ENCODE measurements around the gene BTN1A1.
"Not testable (repeated sequence)": the region's sequence is repeated elsewhere in the genome, so short reads cannot be mapped to it uniquely, and the experiment has no call there.

The BTN1A1 gene

DNA sequence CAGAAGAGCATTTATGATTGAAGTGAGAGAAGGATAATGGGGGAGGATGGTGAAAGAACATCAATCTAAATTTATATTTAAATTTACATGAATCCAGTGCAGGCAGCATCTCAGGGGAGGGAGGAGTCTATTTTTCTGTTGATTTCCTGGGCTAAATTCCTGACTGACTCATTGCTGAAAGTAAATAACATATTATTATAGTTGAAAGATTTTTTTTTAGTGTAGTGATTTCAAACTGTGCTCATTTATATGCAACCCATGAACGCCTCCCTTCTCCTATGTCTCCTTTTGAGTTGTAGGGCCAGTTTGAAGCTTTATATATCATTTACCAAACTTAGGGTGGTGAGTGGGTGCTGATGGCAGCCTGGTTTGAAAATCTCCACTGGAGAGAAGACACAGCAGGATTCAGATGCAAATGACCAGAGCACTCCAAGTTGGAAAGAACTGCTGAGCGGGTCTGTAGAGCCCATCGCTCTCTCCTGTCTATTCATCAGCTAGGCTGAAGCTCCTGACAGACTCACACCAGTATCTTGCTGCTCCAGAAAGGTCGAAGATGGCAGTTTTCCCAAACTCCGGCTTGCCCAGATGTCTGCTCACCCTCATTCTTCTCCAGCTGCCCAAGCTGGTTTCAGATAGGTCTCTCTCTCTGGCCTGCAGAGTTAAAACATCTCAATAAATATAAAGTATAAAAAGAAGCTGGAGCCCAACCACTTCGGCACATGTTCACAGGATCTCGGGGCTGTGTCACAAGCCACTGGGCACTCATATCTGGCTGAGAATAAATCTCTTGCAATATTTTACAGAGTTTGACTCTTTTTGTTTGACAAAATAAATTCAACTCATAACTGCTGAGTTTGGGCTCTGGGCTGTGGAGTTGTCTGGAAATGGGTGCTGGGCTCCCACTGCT lies 24.0 kb upstream of the BTN1A1 start:
- DNase-seq (ENCODE audit: low spot score): no peak

DNA sequence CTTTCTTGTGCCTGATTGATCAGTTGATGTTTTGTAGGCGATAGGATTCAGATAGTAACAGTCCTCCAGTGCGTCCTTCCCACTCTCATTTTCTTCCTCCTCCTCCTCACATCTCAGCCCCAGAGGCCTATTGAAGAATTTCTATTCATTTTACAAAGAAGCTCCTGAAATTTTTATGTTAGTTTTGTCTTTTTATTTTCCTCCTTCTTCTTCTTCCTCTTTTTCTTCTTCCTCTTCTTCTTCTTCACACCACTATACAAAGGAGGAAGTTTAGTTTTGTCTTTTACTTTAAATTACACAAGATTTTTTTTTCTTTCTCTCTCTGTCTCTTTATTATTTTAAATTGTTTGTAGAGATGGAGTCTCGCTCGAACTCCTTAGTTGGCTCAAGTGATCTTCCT lies 23.2 kb upstream of the BTN1A1 start:
- no peak for DNase-seq (ENCODE audit: low spot score)

DNA sequence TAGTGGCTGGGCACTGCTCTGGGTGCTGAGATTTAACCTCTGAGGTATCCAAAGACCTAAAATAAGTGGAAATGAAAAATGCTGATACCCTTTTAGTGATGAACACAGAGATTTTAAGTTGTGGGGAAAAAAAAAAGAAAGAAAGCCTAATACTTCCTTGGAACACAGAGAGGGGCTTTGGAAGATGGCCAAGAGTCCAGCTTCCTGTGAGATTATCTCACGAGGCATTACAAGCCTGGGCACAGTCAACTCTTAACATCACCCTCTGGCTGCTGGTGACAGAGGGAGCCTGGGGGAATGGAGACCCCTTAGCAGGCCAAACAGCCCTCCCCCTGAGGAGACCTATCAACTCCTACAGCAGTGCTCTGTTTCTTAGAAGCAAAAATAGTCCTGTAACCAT lies 22.7 kb upstream of the BTN1A1 start:
- no peak for DNase-seq (ENCODE audit: low spot score)

DNA sequence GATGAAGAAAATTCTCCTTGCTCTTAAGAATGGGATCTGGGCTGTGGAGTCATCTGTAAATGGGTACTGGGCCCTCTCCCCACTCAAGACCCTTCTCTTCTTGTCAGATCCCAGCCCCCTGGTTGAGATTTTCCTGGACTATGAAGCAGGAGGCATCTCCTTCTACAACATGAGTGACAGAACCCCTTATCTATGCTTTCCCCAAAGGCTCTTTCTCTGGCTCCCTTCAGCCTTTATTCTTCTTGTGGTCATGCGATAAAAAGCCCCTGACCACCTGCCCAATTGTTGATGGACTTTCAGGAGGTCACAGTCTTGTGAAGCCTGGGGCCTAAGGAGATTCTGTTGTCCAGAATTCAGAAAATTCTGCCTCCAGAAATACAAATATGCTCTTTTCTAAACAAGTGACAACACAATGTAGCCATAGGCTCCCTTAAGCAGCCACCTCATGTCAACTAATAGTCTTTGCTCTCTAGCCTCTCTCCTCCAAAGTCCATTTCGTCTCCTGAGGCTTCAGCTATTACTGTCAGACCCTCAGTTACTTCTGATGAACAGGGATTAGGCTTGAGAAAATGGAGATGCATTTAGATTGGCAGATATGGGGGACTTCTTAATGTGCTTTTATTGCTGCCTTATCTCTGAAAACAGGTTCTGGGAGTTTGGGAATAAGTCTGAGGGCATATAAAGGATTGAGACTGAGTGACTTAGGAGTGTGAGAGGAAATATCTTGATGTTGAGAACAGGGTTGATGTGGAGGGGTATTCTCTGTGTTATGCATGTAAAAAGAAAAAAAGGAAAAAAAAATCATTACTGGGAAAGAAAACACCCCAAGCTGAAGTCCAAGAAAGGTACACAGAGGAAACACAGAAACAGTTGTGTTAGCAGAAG lies 21.8 kb upstream of the BTN1A1 start:
- no peak for DNase-seq (ENCODE audit: low spot score)

DNA sequence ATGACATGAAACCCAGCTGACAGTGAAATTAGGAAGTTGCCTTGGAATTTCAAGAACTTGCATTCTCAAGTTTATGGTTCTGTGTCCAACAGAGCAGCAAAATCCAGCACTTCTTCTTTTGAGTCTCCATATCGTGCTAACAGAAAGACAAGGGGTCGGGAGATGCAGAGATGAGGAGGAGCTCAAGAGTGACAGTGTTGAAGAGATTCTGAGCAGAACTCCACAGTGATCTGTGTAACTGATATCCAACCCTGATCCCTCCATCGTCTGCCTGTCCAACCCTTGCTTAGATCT lies 21.2 kb upstream of the BTN1A1 start:
- DNase-seq (ENCODE audit: low spot score): no peak

DNA sequence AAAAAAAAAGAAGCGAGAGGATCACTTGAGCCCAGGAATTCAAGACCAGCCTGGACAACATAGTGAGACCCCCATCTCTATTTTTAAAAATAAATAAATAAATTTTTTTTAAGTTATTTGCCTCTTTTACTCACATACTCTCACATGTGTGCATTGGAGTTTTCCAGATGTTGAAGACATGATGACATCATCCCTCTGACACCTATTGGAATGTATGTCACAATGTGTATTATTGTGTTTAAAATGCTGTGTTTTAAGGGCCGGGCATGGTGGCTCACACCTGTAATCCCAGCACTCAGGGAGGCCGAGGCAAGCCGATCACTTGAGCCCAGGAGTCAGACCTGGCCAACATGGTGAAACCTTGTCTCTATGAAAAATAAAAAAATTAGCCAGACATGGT lies 17.8 kb upstream of the BTN1A1 start:
- no peak for DNase-seq (ENCODE audit: low spot score)

DNA sequence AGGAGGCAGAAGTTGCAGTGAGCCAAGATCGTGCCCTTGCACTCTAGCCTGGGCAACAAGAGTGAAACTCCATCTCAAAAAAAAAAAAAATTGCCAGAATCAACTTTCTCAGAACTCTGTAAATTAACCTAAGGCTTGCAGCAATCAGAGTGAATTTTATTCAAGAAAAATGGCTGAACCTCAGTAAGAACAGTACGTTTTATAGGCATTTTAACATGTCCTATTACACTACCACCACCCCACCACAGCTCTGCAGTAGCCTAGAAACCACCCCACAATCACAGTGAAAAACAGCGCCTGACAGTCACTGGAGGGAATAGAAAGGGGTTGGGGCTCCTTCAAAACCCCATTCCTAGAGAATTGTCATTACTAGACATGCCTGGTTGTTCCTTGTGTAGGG lies 16.4 kb upstream of the BTN1A1 start:
- DNase-seq (ENCODE audit: low spot score): no peak

DNA sequence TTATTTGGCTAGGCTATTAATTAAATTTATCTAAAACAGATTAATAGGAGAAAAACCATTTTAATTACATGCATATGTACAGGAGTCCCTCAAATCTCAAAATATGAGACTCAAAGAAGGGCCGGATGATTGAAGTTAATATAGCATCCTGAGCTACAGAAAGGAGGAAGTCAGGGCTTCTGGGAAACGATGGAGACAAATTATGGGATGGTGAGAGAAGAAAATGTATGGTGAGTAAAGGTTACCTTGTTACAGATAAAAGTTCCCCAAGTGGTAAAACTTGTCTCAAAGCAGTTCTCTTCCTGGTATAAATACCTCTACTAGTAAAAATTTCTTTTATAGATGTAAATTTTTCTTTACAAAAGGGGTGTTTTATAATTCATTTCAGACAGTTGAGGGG lies 15.9 kb upstream of the BTN1A1 start:
- DNase-seq (ENCODE audit: low spot score): no peak

DNA sequence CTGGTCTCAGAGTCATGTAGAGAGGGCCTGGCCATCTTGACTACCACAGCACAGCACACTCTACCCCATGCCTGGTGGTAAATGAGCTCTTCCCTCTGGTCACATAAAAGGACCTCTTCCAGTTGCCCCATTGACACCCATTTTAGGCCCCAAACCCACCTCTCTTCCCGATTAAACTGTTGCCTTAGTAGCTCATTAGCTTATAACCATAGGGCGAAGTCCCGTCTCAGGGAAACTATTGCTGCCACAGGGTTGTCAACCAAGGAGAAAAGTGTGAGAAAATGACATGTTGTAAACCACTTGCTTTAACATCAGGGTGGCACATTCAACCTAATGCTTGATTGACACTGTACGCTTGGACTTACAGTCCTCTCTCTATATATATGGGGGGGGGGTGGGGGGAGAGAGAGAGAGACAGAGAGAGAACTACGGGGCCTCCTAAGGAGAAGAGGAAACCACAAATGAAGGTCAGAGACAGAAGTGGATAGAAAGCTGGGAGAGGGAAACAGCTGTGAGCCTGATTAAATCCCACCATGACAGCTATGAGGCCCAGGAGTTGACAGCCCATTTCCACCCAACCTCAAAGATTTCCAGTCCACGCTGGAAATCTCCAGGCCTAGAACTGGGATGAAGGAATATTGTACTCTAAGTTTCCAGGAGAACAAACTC lies 14.9 kb upstream of the BTN1A1 start:
- DNase-seq (ENCODE audit: low spot score): no peak

DNA sequence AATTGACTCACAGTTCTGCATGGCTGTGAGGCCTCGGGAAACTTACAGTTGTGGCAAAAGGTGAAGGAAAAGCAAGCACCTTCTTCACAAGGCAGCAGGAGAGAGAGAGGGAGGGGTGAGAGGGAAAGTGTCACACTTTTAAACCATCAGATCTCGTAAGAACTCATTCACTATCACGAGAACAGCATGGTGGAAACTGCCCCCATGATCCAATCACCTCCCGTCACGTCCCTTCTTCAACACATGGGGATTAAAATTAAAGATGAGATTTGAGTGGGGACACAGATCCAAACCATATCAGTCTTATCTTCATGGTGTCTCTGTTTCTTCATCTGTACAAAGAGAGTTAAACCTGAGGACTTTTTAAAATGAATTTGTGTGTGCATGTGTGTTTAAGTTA lies 13.7 kb upstream of the BTN1A1 start:
- no peak for DNase-seq (ENCODE audit: low spot score)

DNA sequence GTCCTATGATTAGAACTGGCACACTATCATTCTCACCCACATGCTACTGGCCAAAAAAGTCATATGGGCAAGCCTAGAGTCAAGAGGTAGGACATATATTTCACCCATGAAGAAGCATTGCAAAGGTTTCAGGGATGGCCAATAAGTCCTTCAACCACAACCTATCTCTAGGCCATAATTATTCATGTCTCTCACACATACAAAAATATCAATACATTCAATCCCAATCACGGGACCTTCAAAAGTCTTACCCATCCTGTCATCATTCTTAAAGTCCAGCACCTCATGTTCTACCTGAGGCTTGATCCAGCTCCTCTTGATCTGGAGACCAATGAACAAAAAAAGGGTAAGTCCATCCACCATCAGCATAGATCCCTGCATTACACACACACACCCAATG lies 12.6 kb upstream of the BTN1A1 start:
- no peak for DNase-seq (ENCODE audit: low spot score)

DNA sequence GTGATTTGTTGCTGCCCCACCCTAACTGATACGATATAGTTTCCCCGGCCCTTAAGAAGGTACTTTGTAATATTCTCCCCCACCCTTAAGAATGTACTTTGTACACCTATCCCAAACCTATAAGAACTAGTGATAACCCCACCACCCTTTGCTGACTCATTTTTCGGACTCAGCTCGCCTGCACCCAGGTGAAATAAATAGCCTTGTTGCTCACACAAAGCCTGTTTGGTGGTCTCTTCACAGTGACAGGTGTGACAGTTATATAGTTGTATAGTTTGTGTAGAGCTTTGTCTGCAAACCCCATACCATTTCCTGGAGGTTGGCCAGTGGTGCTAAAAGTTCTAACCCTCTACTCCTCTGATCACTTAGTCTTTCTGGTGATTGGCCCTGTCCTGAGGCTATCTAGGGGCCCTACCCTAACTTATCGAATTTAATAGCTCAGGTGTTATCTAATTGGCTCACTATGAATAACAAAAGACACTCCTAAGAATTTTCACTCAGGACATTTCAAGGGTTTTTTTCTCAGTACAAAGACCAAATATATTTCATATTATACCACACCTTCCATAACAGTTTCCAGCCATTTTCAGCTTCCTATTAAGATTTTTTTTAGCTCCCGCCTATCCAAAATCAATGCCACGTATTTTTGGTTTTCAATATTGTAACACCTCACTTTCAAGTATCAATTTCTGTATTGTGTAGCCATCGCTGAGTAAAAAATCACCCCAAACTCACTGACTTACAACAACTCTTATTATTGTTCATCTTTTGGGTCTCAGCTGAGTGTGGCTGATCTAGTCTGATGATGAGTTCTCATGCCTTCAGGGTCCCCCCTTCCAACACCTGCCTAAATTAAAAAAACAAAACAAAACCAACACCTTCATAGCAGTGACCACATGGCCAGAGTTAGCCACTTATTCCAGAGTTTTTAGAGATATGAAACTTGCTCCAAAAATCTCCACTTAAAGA lies 9.8 kb upstream of the BTN1A1 start:
- DNase-seq (ENCODE audit: low spot score): no peak

DNA sequence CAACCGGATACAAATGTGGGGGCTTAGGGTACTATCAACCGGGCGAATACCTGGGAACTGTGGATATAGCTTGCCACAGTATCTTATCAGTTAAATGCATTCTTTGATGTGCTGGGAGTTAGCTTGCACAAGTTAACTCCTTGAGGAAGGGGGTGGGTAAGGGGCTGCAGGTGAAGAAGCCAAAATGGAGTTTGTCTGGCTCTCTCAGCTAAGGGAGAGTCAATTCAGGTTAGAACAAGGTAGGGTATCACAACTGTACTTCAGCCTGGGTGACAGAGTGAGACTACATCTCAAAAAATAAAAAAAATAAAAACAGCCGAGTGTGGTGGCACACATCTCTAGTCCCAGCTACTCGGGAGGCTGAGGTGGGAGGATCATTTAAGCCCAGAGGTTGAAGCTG lies 8.5 kb upstream of the BTN1A1 start:
- no peak for DNase-seq (ENCODE audit: low spot score)

DNA sequence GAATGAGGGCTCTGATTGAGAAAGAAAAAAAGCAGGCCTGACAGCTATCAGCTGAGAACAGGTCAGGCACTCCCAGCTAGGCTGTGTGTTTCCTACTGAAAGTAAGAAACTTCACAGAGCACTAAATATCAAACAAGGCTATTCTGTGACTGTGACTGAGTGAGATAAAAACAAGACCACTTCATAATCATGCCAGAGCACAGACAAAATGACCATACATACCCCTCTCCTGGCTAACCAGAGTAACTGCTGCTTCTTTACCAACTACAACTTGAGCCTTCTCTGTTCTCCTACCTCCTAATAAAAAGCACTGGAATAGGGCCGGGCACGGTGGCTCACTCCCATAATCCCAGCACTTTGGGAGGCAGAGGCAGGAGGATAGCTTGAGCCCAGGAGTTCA lies 6.8 kb upstream of the BTN1A1 start:
- no peak for DNase-seq (ENCODE audit: low spot score)

DNA sequence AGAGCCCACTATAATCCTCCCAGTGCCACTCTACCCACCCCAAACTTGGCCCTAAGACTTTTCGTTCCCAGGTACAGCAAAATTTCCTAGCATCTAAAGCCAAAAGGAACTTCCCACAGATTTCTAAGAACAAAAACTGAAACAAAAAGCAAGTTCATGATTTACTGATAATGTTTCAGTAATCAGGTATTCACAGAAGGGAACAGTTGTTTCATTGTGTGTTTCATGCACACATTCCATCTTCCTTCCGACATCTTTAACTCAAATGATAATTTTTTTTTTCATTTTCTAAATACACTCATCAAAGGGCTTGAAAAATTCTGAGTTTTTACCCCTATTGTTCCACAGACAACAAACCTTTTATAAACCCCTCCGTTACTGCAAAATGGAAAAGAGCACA lies 6.0 kb upstream of the BTN1A1 start:
- DNase-seq (ENCODE audit: low spot score): no peak

DNA sequence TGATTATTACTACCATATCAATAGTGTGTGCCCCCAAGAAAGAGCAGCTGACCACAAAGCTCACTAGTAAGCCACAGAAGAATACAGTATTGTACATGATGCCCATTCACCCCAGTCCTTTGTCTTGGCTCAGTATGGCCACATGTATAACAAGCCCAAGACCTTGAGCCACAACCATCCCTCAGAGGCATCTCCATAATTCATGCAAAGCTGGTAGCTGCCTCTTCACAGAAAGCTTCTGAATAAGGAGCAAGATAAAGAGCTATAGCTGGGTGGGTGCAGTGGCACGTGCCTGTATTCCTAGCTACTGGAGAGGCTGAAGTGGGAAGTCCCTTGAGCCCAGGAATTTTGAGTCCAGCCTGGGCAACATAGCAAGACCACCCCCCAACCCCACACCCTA lies 4.8 kb upstream of the BTN1A1 start:
- no peak for DNase-seq (ENCODE audit: low spot score)

DNA sequence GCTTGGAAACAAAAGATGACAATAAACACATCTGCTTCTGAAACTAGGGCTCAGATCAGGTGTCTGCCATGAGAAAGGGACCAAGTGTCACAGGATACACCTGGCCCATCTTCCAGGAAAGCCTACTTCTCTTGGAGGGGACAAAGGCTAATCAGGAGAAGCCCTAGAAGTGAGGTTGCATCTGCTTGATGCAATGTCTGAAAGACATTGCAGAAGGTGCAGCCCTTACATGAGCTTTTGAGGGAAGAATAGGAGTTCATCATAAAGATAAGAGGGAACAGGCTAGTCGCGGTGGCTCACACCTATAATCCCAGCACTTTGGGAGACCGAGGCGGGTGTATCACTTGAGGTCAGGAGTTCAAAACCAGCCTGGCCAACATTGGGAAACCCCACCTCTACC lies 2.5 kb upstream of the BTN1A1 start:
- DNase-seq (ENCODE audit: low spot score): no peak

DNA sequence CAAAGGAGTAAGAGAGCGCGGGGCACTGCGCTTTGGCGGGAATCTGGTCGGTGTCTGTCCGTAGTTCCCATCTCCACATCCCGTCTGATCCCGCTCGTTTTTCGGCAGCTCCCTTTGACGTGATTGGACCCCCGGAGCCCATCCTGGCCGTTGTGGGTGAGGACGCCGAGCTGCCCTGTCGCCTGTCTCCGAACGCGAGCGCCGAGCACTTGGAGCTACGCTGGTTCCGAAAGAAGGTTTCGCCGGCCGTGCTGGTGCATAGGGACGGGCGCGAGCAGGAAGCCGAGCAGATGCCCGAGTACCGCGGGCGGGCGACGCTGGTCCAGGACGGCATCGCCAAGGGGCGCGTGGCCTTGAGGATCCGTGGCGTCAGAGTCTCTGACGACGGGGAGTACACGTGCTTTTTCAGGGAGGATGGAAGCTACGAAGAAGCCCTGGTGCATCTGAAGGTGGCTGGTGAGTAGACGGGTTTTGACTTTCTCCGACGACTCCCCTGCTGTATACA lies 1.4 kb downstream of the BTN1A1 start:
- DNase-seq (ENCODE audit: low spot score): no peak

DNA sequence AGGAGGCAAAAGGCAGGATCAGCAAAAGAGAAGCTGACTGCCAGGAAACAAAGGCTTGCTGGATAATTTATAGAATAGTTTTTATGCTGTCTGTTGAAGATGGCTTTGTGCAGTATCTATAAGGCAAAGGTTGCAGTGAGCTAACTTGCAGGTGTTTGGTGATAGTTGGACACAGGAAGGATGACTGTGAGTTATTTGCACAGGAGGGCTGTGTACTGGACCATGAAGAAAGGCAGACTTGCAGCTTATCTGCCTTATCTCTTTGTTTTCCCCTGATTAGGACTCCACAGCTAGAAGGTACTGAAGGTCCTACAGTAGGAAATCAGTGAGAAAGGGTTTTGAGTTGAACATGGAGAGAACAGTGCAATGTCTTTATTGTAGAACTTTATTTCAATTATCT lies 2.1 kb downstream of the BTN1A1 start:
- DNase-seq (ENCODE audit: low spot score): no peak

DNA sequence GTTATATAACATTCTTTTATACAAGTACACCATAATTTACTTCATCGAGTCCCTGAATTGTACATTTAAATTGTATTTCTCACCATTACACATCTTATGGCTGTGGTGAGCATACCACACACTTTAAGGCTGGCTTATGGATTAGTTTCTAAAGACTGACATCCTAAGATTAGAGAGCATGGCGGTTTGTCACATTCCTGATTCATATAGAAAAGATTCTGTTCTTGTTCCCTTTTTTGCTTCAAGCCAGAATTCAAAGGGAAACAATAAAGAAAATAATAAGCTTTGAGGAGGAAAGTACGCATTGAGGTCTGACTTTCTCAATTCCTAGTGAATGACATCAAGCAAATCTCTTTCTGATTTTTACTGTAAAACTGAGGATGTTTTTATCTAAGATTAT lies 2.5 kb downstream of the BTN1A1 start:
- no peak for DNase-seq (ENCODE audit: low spot score)

DNA sequence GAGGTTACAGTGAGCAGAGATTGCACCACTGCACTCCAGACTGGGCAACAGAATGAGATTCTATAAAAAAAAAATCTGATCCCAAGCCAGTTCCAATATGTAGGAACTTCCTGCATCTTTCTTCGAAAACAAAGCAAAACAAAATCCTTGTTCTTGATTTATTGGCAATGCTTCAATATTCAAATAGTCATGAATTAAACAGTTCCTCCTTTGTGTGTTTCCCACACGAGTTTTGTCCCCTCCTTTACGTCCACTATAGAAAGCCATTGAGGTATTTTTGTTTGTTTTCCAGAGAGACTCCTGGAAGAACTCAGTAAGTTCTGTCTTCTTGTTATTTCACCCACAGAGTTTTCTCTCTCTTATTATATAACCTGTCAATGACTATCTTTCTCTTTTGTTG lies 7.6 kb downstream of the BTN1A1 start:
- DNase-seq (ENCODE audit: low spot score): no peak

DNA sequence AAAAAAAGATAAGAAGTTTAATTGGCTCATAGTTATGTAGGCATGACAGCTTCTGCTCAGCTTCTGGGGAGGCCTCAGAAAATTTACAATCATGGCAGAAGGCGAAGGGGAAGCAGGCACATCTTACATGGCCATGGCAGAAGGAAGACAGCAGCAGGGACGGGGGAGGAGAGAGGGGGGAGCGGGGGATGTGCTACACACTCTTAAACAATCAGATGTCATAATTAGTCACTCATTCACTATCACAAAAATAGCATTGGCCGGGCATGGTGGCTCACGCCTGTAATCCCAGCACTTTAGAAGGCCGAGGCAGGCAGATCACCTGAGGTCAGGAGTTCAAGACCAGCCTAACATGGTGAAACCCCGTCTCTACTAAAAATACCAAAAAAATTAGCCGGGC lies 10.9 kb downstream of the BTN1A1 start:
- DNase-seq (ENCODE audit: low spot score): not testable (repeated sequence)

Data from hematopoietic multipotent progenitor cell treated with erythropoietin and hydrocortisone succinate and interleukin-3 and kit ligand, for 17 days (in vitro differentiated cells).